KG1 (cell line): ENCODE data around the gene HDX.
"Not testable (repeated sequence)": the region's sequence is repeated elsewhere in the genome, so short reads cannot be mapped to it uniquely, and the experiment has no call there.

Source experiments
- DNase-seq: peaks from one replicate; lab custom pipeline; 2025; lab: John Stamatoyannopoulos, UW

Gene HDX

DNA sequence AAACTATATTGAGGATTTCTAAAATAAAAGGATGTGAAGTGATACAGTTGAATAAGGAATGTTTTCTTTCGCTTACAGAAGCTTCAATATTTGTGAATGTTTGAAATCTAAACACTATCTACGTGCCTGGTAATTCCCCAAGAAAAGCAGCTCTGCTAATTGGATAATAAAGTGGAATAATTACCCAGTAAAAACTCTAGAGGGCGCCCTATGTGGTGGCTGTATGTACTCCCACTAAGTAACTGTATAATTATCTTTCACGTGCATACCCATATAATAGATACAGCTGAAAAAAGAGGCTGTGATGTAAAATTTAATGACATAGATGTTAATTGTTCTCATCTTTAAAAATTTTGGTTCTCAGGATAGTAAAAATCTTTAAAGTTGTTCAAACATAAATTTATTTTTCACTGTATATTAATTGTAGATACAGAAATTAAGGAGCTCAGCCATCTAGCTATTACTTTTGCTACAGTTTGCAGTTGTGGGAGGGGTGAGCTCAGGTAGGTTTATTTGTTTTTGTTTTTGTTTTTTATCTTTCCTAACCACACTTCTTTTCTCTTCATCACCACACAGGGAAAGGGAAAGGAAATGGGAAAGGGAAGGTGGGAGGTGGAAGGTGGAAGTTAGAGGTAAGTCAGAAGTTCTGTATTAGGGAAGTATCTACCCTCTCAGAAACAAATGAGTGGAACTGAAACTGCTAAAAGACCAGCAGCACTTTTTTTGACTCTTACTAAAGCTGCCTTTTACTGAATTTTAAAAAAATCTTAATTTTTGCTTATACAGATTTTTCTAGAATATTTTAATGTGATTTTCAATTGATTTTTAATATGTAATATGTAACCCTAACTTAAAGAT lies 162.5 kb downstream of the HDX start:
- DNase-seq = no peak

DNA sequence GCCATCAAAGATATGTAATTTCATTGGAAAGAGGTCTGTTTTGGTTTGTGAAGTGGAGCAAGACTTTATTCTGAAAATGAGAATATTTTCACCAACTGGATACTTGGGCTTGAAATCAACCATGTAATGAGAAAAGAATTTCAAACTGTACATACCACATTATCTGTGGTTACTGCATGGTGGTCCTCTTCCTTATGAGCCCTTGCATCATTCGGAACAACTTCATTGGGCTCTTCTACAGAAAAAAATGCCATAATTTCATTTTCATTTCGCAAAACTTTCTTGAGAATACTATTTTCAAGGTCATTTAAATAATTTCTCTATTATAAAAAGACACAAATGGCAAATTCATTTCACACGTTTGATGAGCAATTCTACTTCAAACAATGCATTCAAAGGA lies 165.6 kb downstream of the HDX start:
- DNase-seq = no peak

- no peak for DNase-seq
Observed at GRCh38 chrX:84335121-84335520, 167.1 kb downstream of the HDX start.

DNA sequence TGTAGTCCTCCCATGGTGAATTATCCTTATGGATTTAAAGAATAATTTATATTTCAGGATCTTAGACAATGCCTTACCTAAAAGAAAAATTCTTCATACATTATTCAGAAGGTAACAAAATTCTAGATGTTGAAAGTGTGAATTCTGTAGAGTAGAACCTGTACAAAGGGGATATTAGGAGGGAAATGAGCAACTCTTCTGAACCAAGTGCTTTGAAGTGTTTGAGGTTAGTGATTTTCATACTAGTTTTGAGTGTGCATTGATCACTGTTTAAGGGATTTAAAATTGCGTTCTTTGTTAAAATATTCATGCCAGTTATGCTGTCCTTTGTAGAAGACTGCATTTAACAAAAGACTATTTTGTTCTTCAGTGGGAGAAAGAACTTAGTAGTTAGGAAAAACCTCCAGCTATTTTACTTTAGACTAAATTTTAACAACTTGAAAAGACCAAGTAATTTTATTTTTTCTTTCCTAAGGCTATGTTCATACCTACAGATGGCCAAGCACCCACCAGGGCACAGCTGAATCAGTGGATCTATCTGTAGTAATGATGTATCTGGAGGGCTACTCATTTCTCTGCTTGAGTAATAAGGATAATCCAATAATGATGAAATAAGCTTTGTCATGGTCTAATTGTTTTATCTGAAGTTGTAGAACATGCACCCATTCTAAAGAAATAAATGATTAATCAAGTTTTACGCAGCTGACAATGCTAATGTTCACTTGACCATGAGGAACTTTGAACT lies 180.0 kb downstream of the HDX start:
- no peak for DNase-seq

GRCh38 chrX:84320614-84321013 lies 181.6 kb downstream of the HDX start:
- no peak for DNase-seq

DNA sequence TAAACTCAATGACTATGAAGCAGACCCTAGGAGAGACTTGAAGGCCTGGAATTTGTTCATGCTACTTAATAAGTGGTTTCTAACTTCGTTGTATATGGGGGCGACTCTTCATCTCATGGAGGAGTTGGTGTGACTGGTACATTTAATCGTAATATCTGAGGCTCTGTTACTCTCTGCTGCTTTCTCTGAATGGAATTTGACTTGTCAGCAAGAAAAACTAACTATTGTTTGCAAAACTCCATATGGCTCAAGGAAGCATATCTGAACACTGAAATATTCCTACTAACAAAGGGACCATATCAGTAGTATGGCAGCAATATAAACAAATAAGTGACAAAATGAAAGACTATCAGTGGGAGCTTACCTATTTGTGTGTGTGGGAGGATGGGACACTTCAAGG lies 182.2 kb downstream of the HDX start:
- DNase-seq = no peak

- DNase-seq = no peak
Observed at GRCh38 chrX:84318661-84319060, 183.6 kb downstream of the HDX start.

- DNase-seq = not testable (repeated sequence)
Observed at GRCh38 chrX:84315946-84316345, 186.3 kb downstream of the HDX start.
